ENCODE data around the gene FAM25G.
A peak's percentile ranks its signal among the peaks of the same experiment; 100 is the strongest.

FAM25G gene

DNA sequence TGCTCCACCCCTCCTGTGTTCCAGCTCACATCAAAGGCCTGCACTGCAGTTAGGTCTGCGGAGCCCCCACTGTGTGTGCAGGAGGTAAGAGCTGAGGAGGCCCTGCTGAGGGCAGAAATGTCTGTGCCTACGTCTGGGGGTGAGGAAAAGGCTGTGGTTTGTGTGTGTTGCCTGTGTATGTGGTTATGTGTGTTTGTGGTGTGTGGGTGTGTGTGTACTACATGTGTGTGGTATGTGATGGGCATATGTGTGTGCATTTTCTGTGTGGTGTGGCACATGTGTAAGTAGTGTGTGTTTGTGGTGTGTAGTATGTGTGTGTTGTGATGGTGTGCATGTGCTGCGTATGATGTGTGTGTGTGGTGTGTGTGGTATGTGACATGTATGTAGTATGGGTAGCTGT, 43.8 kb downstream of the FAM25G start:
- H3K9ac ChIP-seq: no peak overlapping the region
- no peaks in the 10 kb centered on the region for H3K36me3 ChIP-seq
- TF ChIP-seq Cebpa-rat (IDR thresholded peaks at IDR 0.05): no peak
- H3K4me1 ChIP-seq: peaks cover 18 to 52% (median 46%) of the 10 kb centered on the region in 10 experiments
- H3K27me3 ChIP-seq: peaks cover 0 to 10% (median 0%) of the 10 kb centered on the region in 11 experiments; a peak in 5 of 22 replicates
- H3K27ac ChIP-seq: peak overlapping the region in 1 of 11 experiments; percentile 4; a peak in 2 of 22 replicates
- H4K20me1 ChIP-seq: peaks cover 0 to 9% (median 0%) of the 10 kb centered on the region in 11 experiments; a peak in 2 of 22 replicates
- no peak overlapping the region for H3K4me3 ChIP-seq
- H3K4me2 ChIP-seq: no peak overlapping the region
- peaks cover 21 to 31% (median 28%) of the 10 kb centered on the region in 11 experiments for H3K9me3 ChIP-seq (replicated peaks in 1 of 11)

DNA sequence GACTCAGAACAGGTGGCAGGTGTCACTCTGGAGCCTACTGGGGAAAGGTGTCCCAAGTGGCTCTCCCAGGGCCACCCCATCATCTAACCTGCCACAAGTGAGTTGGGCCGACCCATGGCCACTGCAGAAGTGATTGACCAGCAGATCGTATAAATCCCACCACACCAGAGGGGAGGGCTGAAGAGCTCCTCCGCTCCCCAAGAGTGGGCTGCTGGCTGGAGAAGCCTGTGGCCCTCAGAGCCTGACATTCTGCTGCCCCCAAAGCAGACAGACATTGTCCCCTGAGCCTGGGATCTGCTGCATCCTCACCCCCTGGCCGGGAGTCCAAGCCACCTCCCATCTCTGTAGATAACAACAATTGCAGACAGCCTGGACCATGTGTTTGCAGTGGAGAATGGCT, 44.3 kb downstream of the FAM25G start:
- Histone ChIP-seq H3K4me1 (peaks cover 13 to 47% (median 41%) of the 10 kb centered on the region in 10 experiments), H3K9ac (no peak overlapping the region), H3K27me3 (peaks cover 0 to 8% (median 0%) of the 10 kb centered on the region in 11 experiments; a peak in 5 of 22 replicates), H3K4me3 (no peak overlapping the region), H3K9me3 (replicated peaks in 1 of 11) (peaks cover 21 to 31% (median 28%) of the 10 kb centered on the region in 11 experiments), H3K27ac (peak overlapping the region in 1 of 11 experiments; percentile 4; a peak in 1 of 22 replicates), H4K20me1 (peaks cover 0 to 9% (median 0%) of the 10 kb centered on the region in 11 experiments; a peak in 2 of 22 replicates), H3K4me2 (no peak overlapping the region), H3K36me3 (no peaks in the 10 kb centered on the region)
- TF ChIP-seq Cebpa-rat (IDR thresholded peaks at IDR 0.05): no peak

DNA sequence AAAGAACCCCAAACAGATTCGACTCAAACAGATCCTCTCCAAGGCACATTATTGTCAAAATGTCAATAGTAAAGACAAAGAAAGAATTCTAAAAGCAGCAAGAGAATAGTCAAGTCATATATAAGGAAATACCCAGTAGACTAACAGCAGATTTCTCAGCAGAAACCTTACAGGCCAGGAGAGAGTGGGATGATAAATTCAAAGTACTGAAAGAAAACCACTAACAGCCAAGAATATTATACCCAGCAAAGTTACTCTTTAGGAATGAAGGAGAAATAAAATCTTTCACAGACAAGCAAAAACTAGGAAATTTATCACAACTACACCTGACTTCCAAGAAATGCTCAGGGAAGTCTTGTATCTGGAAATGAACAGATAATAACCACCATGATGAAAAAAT, 45.8 kb downstream of the FAM25G start:
- Histone ChIP-seq H3K27me3 (no peaks in the 10 kb centered on the region), H3K4me1 (peaks cover 11 to 33% (median 27%) of the 10 kb centered on the region in 10 experiments; a peak in 19 of 20 replicates), H4K20me1 (peaks cover 0 to 9% (median 0%) of the 10 kb centered on the region in 11 experiments; a peak in 1 of 22 replicates), H3K4me3 (no peak overlapping the region), H3K36me3 (no peaks in the 10 kb centered on the region), H3K9me3 (replicated peaks in 1 of 11) (peaks cover 21 to 31% (median 28%) of the 10 kb centered on the region in 11 experiments), H3K4me2 (no peak overlapping the region), H3K27ac (no peak overlapping the region), H3K9ac (no peak overlapping the region)
- TF ChIP-seq Cebpa-rat (IDR thresholded peaks at IDR 0.05): no peak

DNA sequence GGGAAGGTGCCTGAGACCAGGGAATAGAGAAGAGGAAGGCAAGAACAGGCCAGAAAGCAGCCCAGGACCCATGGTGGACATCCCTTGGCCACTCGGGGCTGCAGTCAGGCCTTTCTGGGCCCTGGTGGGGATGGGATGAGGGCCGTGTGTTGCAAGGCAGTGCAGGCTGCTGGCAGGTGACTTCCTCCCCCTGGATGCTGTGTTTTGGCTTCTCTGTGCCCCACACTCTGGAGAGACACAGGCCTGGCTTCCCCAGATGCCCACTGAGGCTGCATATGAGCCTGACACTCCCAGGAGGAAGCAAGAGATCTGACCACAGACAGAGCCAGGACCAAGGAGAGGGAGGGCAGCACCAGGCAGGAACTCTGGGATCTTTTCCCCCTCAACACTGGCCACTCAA, 47.5 kb downstream of the FAM25G start:
- H3K4me1 ChIP-seq: peaks cover 3 to 25% (median 19%) of the 10 kb centered on the region in 10 experiments; a peak in 19 of 20 replicates
- no peak for TF ChIP-seq Cebpa-rat (IDR thresholded peaks at IDR 0.05)
- no peak overlapping the region for H3K9ac ChIP-seq
- peaks cover 0 to under 1% (median 0%) of the 10 kb centered on the region in 11 experiments; a peak in 1 of 22 replicates for H4K20me1 ChIP-seq
- no peaks in the 10 kb centered on the region for H3K27me3 ChIP-seq
- H3K4me3 ChIP-seq: no peak overlapping the region
- H3K9me3 ChIP-seq (replicated peaks in 1 of 11): peaks cover 21 to 33% (median 28%) of the 10 kb centered on the region in 11 experiments
- no peaks in the 10 kb centered on the region for H3K36me3 ChIP-seq
- no peak overlapping the region for H3K27ac ChIP-seq
- no peak overlapping the region for H3K4me2 ChIP-seq

DNA sequence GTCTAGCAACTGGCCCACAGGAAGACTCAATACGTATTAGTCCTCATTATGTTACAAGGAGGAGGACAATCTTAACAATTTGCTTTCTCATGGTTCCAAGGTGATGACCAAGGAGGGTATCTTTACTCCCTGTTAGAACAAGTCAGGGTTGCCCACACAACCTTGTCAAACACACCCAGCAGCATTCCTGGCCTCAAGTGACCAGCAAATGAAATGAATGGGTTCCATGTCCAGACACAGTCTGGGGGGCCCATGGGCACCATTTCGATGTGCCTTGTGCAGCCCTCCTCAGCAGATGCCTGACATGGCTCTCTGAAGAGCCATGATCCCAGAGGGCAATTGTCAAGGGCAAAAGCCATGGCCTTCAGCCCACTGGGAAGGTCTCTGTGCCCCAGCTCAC, 48.4 kb downstream of the FAM25G start:
- Histone ChIP-seq H3K4me3 (no peak overlapping the region), H3K9me3 (replicated peaks in 1 of 11) (peaks cover 21 to 40% (median 28%) of the 10 kb centered on the region in 11 experiments), H3K27ac (no peak overlapping the region), H3K9ac (no peak overlapping the region), H3K4me2 (no peak overlapping the region), H3K36me3 (no peaks in the 10 kb centered on the region), H3K4me1 (peaks cover 0 to 16% (median 10%) of the 10 kb centered on the region in 10 experiments; a peak in 14 of 20 replicates), H3K27me3 (no peaks in the 10 kb centered on the region), H4K20me1 (no peaks in the 10 kb centered on the region)
- TF ChIP-seq Cebpa-rat (IDR thresholded peaks at IDR 0.05): no peak

DNA sequence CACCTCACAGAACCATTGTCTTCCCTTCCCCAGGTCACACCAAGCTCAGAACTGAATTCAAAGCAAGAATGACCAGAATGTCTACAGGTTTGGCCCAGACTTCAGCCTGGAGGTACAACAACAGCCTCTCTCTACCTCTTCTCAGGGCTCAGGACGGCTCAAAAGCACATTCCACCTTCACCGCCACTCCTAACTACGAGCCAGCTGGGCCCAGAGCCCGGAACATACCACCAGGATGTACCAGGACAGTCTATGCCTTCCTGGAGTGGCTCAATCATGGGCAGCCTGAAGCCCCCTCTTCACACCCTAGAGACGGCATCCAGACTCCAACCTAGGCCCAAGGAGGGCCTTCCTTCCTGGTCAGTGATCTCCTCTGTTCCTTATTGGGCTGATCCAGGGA, 49.1 kb downstream of the FAM25G start:
- H3K4me2 ChIP-seq: no peak overlapping the region
- H3K9me3 ChIP-seq (replicated peaks in 1 of 11): peaks cover 21 to 45% (median 33%) of the 10 kb centered on the region in 11 experiments
- TF ChIP-seq Cebpa-rat (IDR thresholded peaks at IDR 0.05): no peak

DNA sequence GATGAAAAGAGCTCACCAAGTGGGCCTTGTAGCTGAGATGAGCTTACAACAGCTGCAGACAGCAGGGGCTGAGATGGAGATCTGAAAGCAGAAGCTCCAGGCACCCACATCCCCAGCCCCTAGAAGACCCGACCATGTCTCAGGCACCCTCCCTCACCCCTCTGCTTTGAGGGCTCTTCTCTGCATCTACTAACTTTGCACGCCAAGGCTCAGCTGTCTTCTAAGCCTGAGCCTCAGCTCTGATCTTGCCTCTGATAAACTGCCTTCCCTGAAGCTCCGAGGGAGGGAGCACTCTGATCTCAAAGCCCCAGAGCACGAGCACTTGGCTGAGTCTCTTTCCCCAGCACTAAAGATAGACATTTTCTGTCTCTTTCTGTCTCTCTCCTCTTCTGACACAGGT, 49.6 kb downstream of the FAM25G start:
- Histone ChIP-seq H3K4me3 (no peak overlapping the region), H3K4me2 (no peak overlapping the region), H4K20me1 (no peaks in the 10 kb centered on the region), H3K36me3 (no peaks in the 10 kb centered on the region), H3K9me3 (replicated peaks in 1 of 11) (peaks cover 21 to 46% (median 34%) of the 10 kb centered on the region in 11 experiments), H3K27me3 (no peaks in the 10 kb centered on the region), H3K4me1 (peaks cover 0 to 11% (median 8%) of the 10 kb centered on the region in 10 experiments; a peak in 14 of 20 replicates), H3K27ac (no peak overlapping the region), H3K9ac (no peak overlapping the region)
- TF ChIP-seq Cebpa-rat (IDR thresholded peaks at IDR 0.05): no peak

More for the DNA sequence above, 49.1 kb downstream of the FAM25G start:
- no peak overlapping the region for H3K9ac ChIP-seq
- no peak overlapping the region for H3K4me3 ChIP-seq
- H3K36me3 ChIP-seq: no peaks in the 10 kb centered on the region
- H3K27me3 ChIP-seq: no peaks in the 10 kb centered on the region
- no peak overlapping the region for H3K27ac ChIP-seq
- H4K20me1 ChIP-seq: no peaks in the 10 kb centered on the region
- H3K4me1 ChIP-seq: peaks cover 0 to 11% (median 8%) of the 10 kb centered on the region in 10 experiments; a peak in 14 of 20 replicates

DNA sequence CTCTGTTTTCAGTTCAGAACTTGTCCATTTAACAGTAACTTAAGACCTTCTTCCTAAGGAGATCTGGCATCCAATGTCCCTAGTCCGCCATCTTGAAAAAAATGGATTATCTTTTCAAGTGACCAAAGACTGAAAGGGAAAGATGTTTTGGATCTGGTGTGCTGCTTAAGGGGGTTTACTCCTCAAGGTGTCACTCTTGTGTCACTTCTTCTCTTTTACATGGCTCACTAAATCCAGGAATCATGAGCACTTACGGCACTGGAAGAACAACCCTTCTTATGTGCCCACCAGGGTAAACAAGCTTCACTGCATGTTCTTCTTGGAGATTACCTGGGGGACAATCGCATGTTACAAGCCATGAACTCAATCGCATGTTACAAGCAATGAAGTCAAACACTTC, 51.3 kb downstream of the FAM25G start:
- peak overlapping the region in 3 of 11 experiments; percentile 17 to 52 (median 49); a peak in 3 of 22 replicates for H3K4me2 ChIP-seq

DNA sequence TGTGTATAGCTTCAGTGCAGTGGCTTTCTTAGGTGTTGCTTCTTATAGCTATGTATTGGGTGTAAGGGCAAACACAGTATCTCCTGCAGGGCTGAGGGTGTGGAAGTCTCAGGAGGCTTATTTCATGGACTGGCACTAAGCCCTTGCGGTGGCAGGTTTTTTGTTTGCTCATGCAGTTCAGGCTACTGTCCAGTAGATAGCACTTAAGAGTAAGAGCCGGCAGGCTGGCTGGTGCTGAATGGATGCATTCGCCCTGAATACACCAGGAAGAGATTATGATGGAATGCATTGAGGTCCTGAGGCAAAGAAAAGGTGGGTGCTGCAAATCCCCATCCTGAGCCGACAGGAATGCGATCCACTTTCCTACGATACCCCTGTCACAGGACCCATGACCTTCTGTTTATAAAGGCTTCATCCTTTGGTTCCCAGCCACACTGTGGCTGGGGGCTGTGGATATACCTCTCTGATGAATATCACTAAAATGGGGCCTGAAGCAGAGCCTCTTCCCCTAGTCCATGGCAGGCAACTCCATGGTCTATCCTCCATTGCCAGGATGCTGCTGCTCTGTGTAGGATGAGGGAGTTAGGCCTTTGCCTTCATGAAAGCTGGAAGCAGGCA, 52.5 kb downstream of the FAM25G start:
- Histone ChIP-seq H3K27me3 (no peaks in the 10 kb centered on the region), H4K20me1 (no peaks in the 10 kb centered on the region), H3K9me3 (replicated peaks in 1 of 11) (peaks cover 6 to 24% (median 16%) of the 10 kb centered on the region in 11 experiments; a peak in 15 of 22 replicates), H3K36me3 (no peaks in the 10 kb centered on the region), H3K27ac (no peak overlapping the region), H3K9ac (no peak overlapping the region), H3K4me1 (peaks cover 0 to 11% (median 8%) of the 10 kb centered on the region in 10 experiments; a peak in 14 of 20 replicates), H3K4me2 (peak overlapping the region in 7 of 11 experiments; percentile 17 to 53 (median 47); a peak in 8 of 22 replicates), H3K4me3 (no peak overlapping the region)
- no peak for TF ChIP-seq Cebpa-rat (IDR thresholded peaks at IDR 0.05)

More for the DNA sequence above, 51.3 kb downstream of the FAM25G start:
- Histone ChIP-seq H3K27ac (no peak overlapping the region), H4K20me1 (no peaks in the 10 kb centered on the region), H3K27me3 (no peaks in the 10 kb centered on the region), H3K9ac (no peak overlapping the region), H3K4me3 (no peak overlapping the region), H3K4me1 (peaks cover 0 to 11% (median 8%) of the 10 kb centered on the region in 10 experiments; a peak in 14 of 20 replicates), H3K9me3 (replicated peaks in 1 of 11) (peaks cover 5 to 32% (median 20%) of the 10 kb centered on the region in 11 experiments; a peak in 21 of 22 replicates), H3K36me3 (no peaks in the 10 kb centered on the region)
- TF ChIP-seq Cebpa-rat (IDR thresholded peaks at IDR 0.05): no peak

All from BLaER1 treated with 17β-estradiol and CSF1 and Interleukin-3, amounts not matched to agents 10 nM and 100 nM (cell line).